Choroid plexus epithelial cell (primary cell): Measurements from ENCODE around the gene TANC2.
A peak's percentile ranks its signal among the peaks of the same experiment; 100 is the strongest.

Experiments used
- DNase-seq: peaks from one replicate; pipeline ENCODE4 v3.0.0-alpha.2; 2010; ENCODE audit warnings: low read depth
- H3K4me3 ChIP-seq: 2 replicates; pipeline ENCODE4 v1.5.1; 2011; ENCODE audit warnings: low read depth, mild to moderate bottlenecking, control low read depth, low read length, moderate library complexity
- TF ChIP-seq, protein P1 (sequence below): conservative IDR thresholded peaks from 2 replicates; pipeline ENCODE4 v1.5.1; 2011; ENCODE audit warnings: low read depth, mild to moderate bottlenecking, control low read depth, inconsistent platforms, low read length, moderate library complexity

The TANC2 gene

DNA sequence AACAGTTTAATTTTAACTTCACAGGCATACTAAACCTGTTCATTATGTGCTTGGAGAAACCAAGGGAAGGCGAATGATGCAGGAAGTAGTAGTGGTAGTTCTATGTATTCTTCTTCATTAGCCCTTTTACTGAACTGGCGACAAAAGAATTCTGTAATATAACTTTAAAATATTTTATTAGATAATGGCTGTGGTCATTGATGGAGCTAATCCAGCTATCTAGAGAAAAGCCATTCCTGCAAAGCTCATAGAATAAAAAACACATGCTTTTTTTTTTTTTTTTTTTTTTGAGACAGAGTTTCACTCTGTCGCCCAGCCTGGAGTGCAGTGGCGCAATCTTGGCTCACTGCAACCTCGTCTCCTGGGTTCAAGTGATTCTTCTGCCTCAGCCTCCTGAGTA is 23.5 kb downstream of the TANC2 start:
- TF ChIP-seq, protein P1, sequence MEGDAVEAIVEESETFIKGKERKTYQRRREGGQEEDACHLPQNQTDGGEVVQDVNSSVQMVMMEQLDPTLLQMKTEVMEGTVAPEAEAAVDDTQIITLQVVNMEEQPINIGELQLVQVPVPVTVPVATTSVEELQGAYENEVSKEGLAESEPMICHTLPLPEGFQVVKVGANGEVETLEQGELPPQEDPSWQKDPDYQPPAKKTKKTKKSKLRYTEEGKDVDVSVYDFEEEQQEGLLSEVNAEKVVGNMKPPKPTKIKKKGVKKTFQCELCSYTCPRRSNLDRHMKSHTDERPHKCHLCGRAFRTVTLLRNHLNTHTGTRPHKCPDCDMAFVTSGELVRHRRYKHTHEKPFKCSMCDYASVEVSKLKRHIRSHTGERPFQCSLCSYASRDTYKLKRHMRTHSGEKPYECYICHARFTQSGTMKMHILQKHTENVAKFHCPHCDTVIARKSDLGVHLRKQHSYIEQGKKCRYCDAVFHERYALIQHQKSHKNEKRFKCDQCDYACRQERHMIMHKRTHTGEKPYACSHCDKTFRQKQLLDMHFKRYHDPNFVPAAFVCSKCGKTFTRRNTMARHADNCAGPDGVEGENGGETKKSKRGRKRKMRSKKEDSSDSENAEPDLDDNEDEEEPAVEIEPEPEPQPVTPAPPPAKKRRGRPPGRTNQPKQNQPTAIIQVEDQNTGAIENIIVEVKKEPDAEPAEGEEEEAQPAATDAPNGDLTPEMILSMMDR: no peak
- no peak overlapping the region for H3K4me3 ChIP-seq
- DNase-seq: no peak

DNA sequence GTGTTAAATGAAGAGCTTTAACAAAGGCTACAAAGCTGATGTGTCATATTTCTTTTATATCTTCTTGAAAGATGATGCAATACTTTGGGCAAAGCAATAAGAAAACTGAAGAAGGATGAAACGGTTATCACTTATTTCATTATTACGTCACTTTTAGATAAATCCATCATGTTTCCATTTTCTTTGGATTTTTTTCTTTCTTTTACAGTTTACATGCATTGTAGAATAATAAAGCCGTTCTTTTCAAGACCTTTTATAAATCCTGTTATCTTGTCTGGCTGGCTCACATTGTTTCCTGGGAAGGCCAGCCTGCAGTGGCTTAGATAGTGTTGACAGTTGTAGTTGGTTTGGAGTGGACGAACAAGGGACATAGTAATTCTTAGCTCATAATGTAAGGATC is 28.9 kb downstream of the TANC2 start:
- TF ChIP-seq, protein P1: no peak
- peak; percentile 18 for DNase-seq
- no peak overlapping the region for H3K4me3 ChIP-seq

DNA sequence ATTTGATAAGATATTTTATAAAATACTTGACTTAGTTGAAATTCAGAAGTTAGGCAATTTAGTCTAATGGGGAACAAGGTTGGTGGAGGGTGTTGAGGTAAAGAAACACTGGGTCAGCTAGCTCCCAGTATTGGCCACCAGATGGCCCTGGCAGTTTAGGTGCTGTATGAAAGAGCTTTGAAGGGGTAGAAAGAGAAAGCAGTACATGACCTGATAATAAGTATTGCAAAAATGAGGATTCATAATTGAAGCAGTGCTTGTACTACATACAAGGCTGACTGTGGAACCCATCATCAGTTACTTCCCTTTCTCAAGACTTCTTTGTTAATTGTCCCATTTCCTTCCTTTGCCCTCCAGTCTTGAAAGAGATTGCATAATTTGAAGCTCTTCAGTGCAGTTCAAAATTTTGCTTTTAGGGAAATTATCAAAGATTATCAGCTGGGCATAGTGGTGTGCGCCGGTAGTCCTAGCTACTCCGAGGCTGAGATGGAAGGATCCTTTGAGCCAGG is 29.4 kb downstream of the TANC2 start:
- TF ChIP-seq, protein P1: peak; percentile 87
- peak; percentile 77 for DNase-seq
- no peak overlapping the region for H3K4me3 ChIP-seq

DNA sequence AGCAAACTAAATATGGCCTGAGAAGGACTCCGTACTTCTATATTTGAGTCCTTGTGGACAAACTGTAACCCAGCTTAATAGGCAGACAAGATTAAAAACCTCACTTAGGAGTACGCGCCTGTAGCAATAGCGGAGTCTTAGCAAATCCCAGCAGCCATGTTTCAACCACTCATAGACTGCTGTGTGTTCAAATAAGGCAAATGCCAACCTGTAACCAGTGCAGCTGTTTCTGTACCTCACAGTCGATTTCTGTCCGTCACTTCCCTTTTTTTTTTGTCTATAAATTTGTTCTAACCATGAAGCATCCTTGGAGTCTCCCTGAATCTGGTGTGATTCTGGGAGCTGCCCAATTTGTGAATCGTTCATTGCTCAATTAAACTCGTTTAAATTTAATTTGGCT is 30.2 kb downstream of the TANC2 start:
- no peak overlapping the region for H3K4me3 ChIP-seq
- TF ChIP-seq, protein P1: no peak
- DNase-seq: no peak

DNA sequence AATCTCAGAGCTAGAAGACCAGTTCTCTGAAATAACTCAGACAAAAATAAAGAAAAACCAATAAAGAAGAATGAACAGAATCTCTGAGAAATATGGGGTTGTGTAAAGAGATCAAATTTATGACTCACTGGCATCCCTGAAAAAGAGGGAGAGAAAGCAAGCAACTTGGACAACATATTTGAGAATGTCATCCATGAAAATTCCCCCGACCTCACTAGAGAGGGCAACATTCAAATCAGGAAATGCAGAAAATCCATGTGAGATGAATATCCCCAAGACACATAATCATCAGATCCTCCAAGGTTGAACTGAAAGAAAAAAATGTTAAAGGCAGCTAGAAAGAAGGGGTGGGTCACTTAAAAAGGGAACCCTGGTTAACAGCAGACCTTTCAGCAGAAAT is 32.1 kb downstream of the TANC2 start:
- no peak overlapping the region for H3K4me3 ChIP-seq
- peak; percentile 14 for DNase-seq
- TF ChIP-seq, protein P1: no peak

DNA sequence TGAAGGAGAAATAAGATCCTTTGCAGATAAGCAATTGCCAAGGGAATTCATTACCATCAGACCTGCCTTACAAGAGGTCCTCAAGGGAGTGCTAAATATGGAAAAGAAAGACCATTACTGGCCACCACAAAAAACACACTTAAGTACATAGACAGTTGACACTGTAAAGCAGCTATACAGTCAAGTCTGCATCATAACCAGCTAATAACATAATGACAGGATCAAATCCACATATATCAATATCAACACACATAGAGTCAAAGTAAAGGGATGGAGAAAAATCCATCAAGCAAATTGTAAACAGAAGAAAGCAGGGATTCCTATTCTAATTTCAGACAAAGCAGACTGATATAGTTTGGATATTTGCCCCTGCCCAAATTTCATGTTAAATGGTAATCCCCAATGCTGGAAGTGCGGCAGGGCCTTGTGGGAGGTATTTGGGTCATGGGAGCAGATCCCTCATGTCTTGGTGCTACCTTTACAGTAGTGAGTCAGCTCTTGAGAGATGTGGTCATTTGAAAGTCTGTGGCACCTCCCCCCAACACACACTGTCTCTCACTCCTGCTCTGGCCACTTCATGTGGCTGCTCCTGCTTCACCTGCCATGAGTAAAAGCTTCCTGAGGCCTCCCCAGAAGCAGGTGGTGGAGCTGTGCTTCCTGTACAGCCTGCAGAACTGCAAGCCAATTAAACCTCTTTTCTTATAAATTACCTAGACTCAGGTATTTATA is 32.8 kb downstream of the TANC2 start:
- TF ChIP-seq, protein P1: no peak
- peak; percentile 45 for DNase-seq
- H3K4me3 ChIP-seq: no peak overlapping the region

DNA sequence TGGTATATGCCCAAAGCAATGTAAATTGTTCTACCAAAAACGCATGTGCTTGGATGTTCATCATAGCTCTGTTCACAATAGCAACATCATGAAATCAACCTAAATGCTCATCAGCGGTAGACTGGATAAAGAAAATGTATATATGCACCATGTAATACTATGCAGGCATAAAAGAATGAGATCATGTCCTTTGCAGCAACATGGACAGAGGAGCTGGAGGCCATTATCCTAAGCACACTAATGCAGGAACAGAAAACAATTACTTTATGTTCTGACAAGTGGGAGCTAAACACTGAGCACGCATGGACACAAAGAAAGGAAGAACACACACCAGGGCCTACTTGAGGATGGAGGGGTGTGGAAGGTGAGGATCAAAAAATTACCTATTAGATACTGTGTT is 33.7 kb downstream of the TANC2 start:
- TF ChIP-seq, protein P1: no peak
- H3K4me3 ChIP-seq: no peak overlapping the region
- DNase-seq: no peak
